Measurements from ENCODE around the gene SERTAD2.
A peak's percentile ranks its signal among the peaks of the same experiment; 100 is the strongest.

Gene SERTAD2

GRCh38 chr2:64688909-64689308 is 35.2 kb upstream of the SERTAD2 start:
- Histone ChIP-seq H3K9me3 (ENCODE audit: insufficient read depth, low read depth, low read length) (no peaks in the 10 kb centered on the region), H3K27me3 (ENCODE audit: insufficient read depth, low read length, poor library complexity, severe bottlenecking) (no peaks in the 10 kb centered on the region), H3K36me3 (ENCODE audit: insufficient read depth, low read length) (no peaks in the 10 kb centered on the region), H3K4me2 (ENCODE audit: low read depth, low read length, poor library complexity, severe bottlenecking) (no peak overlapping the region), H3K79me2 (ENCODE audit: insufficient read depth, low read length) (no peaks in the 10 kb centered on the region), H3K9me2 (replicated peaks; ENCODE audit: low read depth, low read length) (no peaks in the 10 kb centered on the region), H3K4me3 (ENCODE audit: low read length, poor library complexity, severe bottlenecking) (no peak overlapping the region), H3K9ac (ENCODE audit: low read depth, low read length, poor library complexity, severe bottlenecking) (no peak overlapping the region), H3F3A (ENCODE audit: low read depth) (no peaks in the 10 kb centered on the region), H4K20me1 (ENCODE audit: insufficient read depth, low read length, poor library complexity, severe bottlenecking) (no peaks in the 10 kb centered on the region), H3K4me1 (ENCODE audit: insufficient read depth, low read length, poor library complexity, severe bottlenecking) (peaks cover 24% of the 10 kb centered on the region), H2AFZ (ENCODE audit: low read length) (no peak overlapping the region)
- TF ChIP-seq EZH2phosphoT487 (IDR thresholded peaks at IDR 0.05; ENCODE audit: borderline replicate concordance) (no peak), CTCF (conservative IDR thresholded peaks at IDR 0.05; ENCODE audit: low read length) (no peak)

- Histone ChIP-seq H3K4me2 (ENCODE audit: low read depth, low read length, poor library complexity, severe bottlenecking) (no peak overlapping the region), H3K36me3 (ENCODE audit: insufficient read depth, low read length) (no peaks in the 10 kb centered on the region), H2AFZ (ENCODE audit: low read length) (no peak overlapping the region)
These were observed 32.7 kb upstream of the SERTAD2 start for GRCh38 chr2:64686283-64686956.

GRCh38 chr2:64685430-64685829 is 31.7 kb upstream of the SERTAD2 start:
- H3K4me2 ChIP-seq (ENCODE audit: low read depth, low read length, poor library complexity, severe bottlenecking): peak overlapping the region; percentile 25
- H3F3A ChIP-seq (ENCODE audit: low read depth): no peaks in the 10 kb centered on the region

More at GRCh38 chr2:64686283-64686956, 32.7 kb upstream of the SERTAD2 start:
- TF ChIP-seq CTCF (conservative IDR thresholded peaks at IDR 0.05; ENCODE audit: low read length) (no peak), EZH2phosphoT487 (IDR thresholded peaks at IDR 0.05; ENCODE audit: borderline replicate concordance) (no peak)
- H3K9me2 ChIP-seq (replicated peaks; ENCODE audit: low read depth, low read length): no peaks in the 10 kb centered on the region
- no peaks in the 10 kb centered on the region for H3F3A ChIP-seq (ENCODE audit: low read depth)
- H3K27me3 ChIP-seq (ENCODE audit: insufficient read depth, low read length, poor library complexity, severe bottlenecking): no peaks in the 10 kb centered on the region
- H3K79me2 ChIP-seq (ENCODE audit: insufficient read depth, low read length): no peaks in the 10 kb centered on the region
- H3K9me3 ChIP-seq (ENCODE audit: insufficient read depth, low read depth, low read length): no peaks in the 10 kb centered on the region
- H3K9ac ChIP-seq (ENCODE audit: low read depth, low read length, poor library complexity, severe bottlenecking): no peak overlapping the region
- peaks cover 33% of the 10 kb centered on the region for H3K4me1 ChIP-seq (ENCODE audit: insufficient read depth, low read length, poor library complexity, severe bottlenecking)
- no peaks in the 10 kb centered on the region for H4K20me1 ChIP-seq (ENCODE audit: insufficient read depth, low read length, poor library complexity, severe bottlenecking)
- no peak overlapping the region for H3K4me3 ChIP-seq (ENCODE audit: low read length, poor library complexity, severe bottlenecking)

More at GRCh38 chr2:64685430-64685829, 31.7 kb upstream of the SERTAD2 start:
- no peaks in the 10 kb centered on the region for H3K27me3 ChIP-seq (ENCODE audit: insufficient read depth, low read length, poor library complexity, severe bottlenecking)
- H3K9me2 ChIP-seq (replicated peaks; ENCODE audit: low read depth, low read length): no peaks in the 10 kb centered on the region
- TF ChIP-seq EZH2phosphoT487 (IDR thresholded peaks at IDR 0.05; ENCODE audit: borderline replicate concordance): no peak
- no peak for TF ChIP-seq CTCF (conservative IDR thresholded peaks at IDR 0.05; ENCODE audit: low read length)
- 0 out of 2 replicates have a peak overlapping the region, but pooled peaks have one; percentile 1 for H2AFZ ChIP-seq (ENCODE audit: low read length)
- H3K9me3 ChIP-seq (ENCODE audit: insufficient read depth, low read depth, low read length): no peaks in the 10 kb centered on the region
- peaks cover 33% of the 10 kb centered on the region for H3K4me1 ChIP-seq (ENCODE audit: insufficient read depth, low read length, poor library complexity, severe bottlenecking)
- no peak overlapping the region for H3K4me3 ChIP-seq (ENCODE audit: low read length, poor library complexity, severe bottlenecking)
- no peaks in the 10 kb centered on the region for H3K36me3 ChIP-seq (ENCODE audit: insufficient read depth, low read length)
- H4K20me1 ChIP-seq (ENCODE audit: insufficient read depth, low read length, poor library complexity, severe bottlenecking): no peaks in the 10 kb centered on the region
- no peak overlapping the region for H3K9ac ChIP-seq (ENCODE audit: low read depth, low read length, poor library complexity, severe bottlenecking)
- no peaks in the 10 kb centered on the region for H3K79me2 ChIP-seq (ENCODE audit: insufficient read depth, low read length)

All from Loucy (cell line).